ENCODE results near the gene CHRM4. TPM values are rescaled to one million over a fixed set of nuclear protein-coding genes. Genes with fewer than 3 reads are reported as not detected.

The CHRM4 gene
- total RNA-seq, 1 experiment from 2014 or later = 1.1 TPM

GRCh38 chr11:46417711-46418110 is 26.1 kb upstream of the CHRM4 start:
- no peak overlapping the region for H2AFZ ChIP-seq (ENCODE audit: low read depth, low read length, poor library complexity, severe bottlenecking)
- H3K9me2 ChIP-seq (ENCODE audit: insufficient read depth) = no peaks in the 10 kb centered on the region
- H3K9ac ChIP-seq (ENCODE audit: low read length) = no peak overlapping the region
- ATAC-seq (no peak), DNase-seq (ENCODE audit: low read depth, low spot score) (no peak)
- no peak overlapping the region for H3K27ac ChIP-seq (ENCODE audit: low read depth, low read length)
- no peaks in the 10 kb centered on the region for H3K4me1 ChIP-seq (ENCODE audit: control insufficient read depth in 1 of 2, insufficient read depth in 2 of 2, low read length in 2 of 2)
- no peak overlapping the region for H3K4me2 ChIP-seq (ENCODE audit: low read length)
- BruUV-seq (replicated peaks) = no TSS peak
- H4K20me1 ChIP-seq (ENCODE audit: insufficient read depth) = no peaks in the 10 kb centered on the region
- POLR2A ChIA-PET = no interaction called here
- no peak overlapping the region for H3K4me3 ChIP-seq (replicated peaks in 1 of 2; ENCODE audit: low read depth in 1 of 2, low read length in 2 of 2)
- no peak for TF ChIP-seq RAD21 (IDR thresholded peaks at IDR 0.05; ENCODE audit: low read depth)
- TF ChIP-seq JUND (IDR thresholded peaks at IDR 0.05) = no peak
- no peak for TF ChIP-seq SRF (IDR thresholded peaks at IDR 0.05; ENCODE audit: low read depth)
- no peak for TF ChIP-seq EGR1 (IDR thresholded peaks at IDR 0.05; ENCODE audit: low read depth)
- TF ChIP-seq CEBPB (IDR thresholded peaks at IDR 0.05; ENCODE audit: low read depth) = no peak
- TF ChIP-seq CTCF (IDR thresholded peaks at IDR 0.05 in 2 of 3, conservative IDR thresholded peaks at IDR 0.05 in 1 of 3; ENCODE audit: borderline replicate concordance in 1 of 3, insufficient read depth in 1 of 3, low read depth in 2 of 3, low read length in 2 of 3) = no peak
- no peak for TF ChIP-seq REST (IDR thresholded peaks at IDR 0.05; ENCODE audit: low read depth)
- RAD21 ChIA-PET (ENCODE audit: low non-redundant PET in 1 of 2, low total read pairs in 2 of 2, uncharacterized antibody in 2 of 2, unreplicated experiment in 2 of 2) = no interaction called here
- no peaks in the 10 kb centered on the region for H3K27me3 ChIP-seq (ENCODE audit: insufficient read depth, low read length)
- peaks cover 0 to 4% of the 10 kb centered on the region in 2 experiments; a peak in 3 of 4 replicates for H3K36me3 ChIP-seq (ENCODE audit: control insufficient read depth in 1 of 2, insufficient read depth in 2 of 2, low read length in 2 of 2)
- H3K9me3 ChIP-seq (ENCODE audit: control insufficient read depth in 1 of 2, insufficient read depth in 1 of 2, low read depth in 1 of 2, low read length in 2 of 2) = no peaks in the 10 kb centered on the region
- CTCF ChIA-PET = no interaction called here
- intact Hi-C loops (cut with micrococcal nuclease) = no loop called here
- H3K79me2 ChIP-seq (ENCODE audit: insufficient read depth, low read length) = no peaks in the 10 kb centered on the region

Measured in HCT116 (cell line).